ENCODE results near the gene GREB1. TPM values are rescaled to one million over a fixed set of nuclear protein-coding genes. Genes with fewer than 3 reads are reported as not detected.

Gene GREB1
- total RNA-seq, 1 experiment from 2014 or later = 6.2 TPM

DNA sequence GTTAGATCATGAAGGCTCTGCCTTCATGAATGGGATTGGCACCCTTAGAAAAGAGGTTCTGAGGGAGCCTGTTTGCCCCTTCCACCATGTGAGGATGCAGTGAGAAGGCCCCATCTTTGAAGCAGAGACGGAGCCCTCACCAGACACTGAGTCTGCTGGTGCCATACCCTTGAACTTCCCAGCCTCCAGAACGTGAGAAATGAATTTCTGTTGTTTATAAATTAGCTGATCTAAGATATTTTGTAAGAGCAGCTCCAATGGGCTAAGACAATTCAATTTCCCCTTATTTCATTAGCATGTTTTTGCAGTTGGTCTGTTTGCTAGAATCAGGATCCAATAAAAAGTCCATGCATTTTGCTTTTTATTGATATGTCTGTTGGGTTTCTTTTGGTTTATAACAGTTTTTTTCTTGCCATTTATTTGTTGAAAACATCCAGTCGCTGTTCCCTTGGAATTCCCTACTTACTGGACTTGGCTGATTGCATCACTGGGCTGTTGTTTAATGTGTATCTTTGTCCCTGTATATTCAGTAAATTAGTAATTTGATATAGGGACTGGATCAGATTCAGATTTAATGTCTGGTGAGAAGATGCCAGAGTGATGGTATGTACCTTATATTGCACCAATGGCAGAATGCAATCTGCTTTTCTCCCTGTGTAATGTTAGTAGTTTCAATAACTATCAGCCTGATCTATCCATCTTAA lies 24.0 kb upstream of the GREB1 start:
- Histone ChIP-seq H3K4me1 (ENCODE audit: control insufficient read depth in 1 of 2, insufficient read depth in 2 of 2, low read length in 2 of 2) (peaks cover 7 to 12% of the 10 kb centered on the region in 2 experiments; a peak in 3 of 4 replicates), H3K9me3 (ENCODE audit: control insufficient read depth in 1 of 2, insufficient read depth in 1 of 2, low read depth in 1 of 2, low read length in 2 of 2) (no peaks in the 10 kb centered on the region), H3K4me2 (ENCODE audit: low read length) (no peak overlapping the region), H4K20me1 (ENCODE audit: insufficient read depth) (no peaks in the 10 kb centered on the region), H3K4me3 (replicated peaks in 1 of 2; ENCODE audit: low read depth in 1 of 2, low read length in 2 of 2) (no peak overlapping the region), H3K27me3 (ENCODE audit: insufficient read depth, low read length) (no peaks in the 10 kb centered on the region), H3K27ac (ENCODE audit: low read depth, low read length) (no peak overlapping the region), H2AFZ (ENCODE audit: low read depth, low read length, poor library complexity, severe bottlenecking) (no peak overlapping the region), H3K36me3 (ENCODE audit: control insufficient read depth in 1 of 2, insufficient read depth in 2 of 2, low read length in 2 of 2) (no peaks in the 10 kb centered on the region), H3K79me2 (ENCODE audit: insufficient read depth, low read length) (no peaks in the 10 kb centered on the region), H3K9me2 (ENCODE audit: insufficient read depth) (no peaks in the 10 kb centered on the region), H3K9ac (ENCODE audit: low read length) (no peak overlapping the region)
- intact Hi-C loops (cut with micrococcal nuclease) = no loop called here
- ATAC-seq = no peak
- CTCF ChIA-PET = no interaction called here
- no peak for TF ChIP-seq EGR1 (IDR thresholded peaks at IDR 0.05; ENCODE audit: low read depth)
- TF ChIP-seq CEBPB (IDR thresholded peaks at IDR 0.05; ENCODE audit: low read depth) = no peak
- TF ChIP-seq ELF1 (IDR thresholded peaks at IDR 0.05; ENCODE audit: borderline replicate concordance, low read depth) = no peak
- TF ChIP-seq POLR2AphosphoS5 (IDR thresholded peaks at IDR 0.05; ENCODE audit: low read depth, low read length) = no peak
- no peak for DNase-seq (ENCODE audit: low read depth, low spot score)
- RAD21 ChIA-PET (ENCODE audit: low non-redundant PET in 1 of 2, low total read pairs in 2 of 2, uncharacterized antibody in 2 of 2, unreplicated experiment in 2 of 2) = no interaction called here
- no TSS peak for BruUV-seq (replicated peaks)
- POLR2A ChIA-PET = no interaction called here

DNA sequence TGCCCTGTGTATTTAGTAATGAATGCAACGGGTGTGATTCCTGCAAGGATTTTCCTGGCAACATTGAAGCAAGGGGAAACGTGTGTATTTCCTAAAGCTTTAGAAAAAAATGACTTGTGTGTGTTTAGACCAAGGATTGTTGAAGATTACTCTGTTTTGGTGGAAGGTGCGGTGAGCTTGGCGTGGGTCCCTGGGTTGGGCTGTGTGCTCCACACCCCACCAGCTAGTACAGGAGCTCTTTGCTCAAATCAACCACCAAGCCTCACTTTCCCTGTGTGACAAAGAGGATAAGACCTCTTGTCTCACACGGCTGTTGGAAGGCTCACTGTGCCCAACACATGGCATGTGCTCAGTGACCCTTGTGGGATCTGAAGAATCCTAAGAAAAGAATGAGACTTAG lies 21.4 kb upstream of the GREB1 start:
- TF ChIP-seq REST (IDR thresholded peaks at IDR 0.05; ENCODE audit: low read depth) (no peak), EZH2 (IDR thresholded peaks at IDR 0.05) (no peak), ZNF274 (IDR thresholded peaks at IDR 0.05; ENCODE audit: low read depth, low read length) (no peak), POLR2AphosphoS5 (IDR thresholded peaks at IDR 0.05; ENCODE audit: low read depth, low read length) (no peak), POLR2A (IDR thresholded peaks at IDR 0.05; ENCODE audit: borderline replicate concordance, extremely low read depth, insufficient read depth, insufficient read length) (no peak), EGR1 (IDR thresholded peaks at IDR 0.05; ENCODE audit: low read depth) (no peak), YY1 (IDR thresholded peaks at IDR 0.05; ENCODE audit: extremely low read depth, insufficient replicate concordance, low read depth, low read length) (no peak), TCF7L2 (IDR thresholded peaks at IDR 0.05; ENCODE audit: borderline replicate concordance, extremely low read depth, insufficient read depth, insufficient read length) (no peak), JUND (IDR thresholded peaks at IDR 0.05) (no peak), CTCF (IDR thresholded peaks at IDR 0.05 in 2 of 3, conservative IDR thresholded peaks at IDR 0.05 in 1 of 3; ENCODE audit: borderline replicate concordance in 1 of 3, insufficient read depth in 1 of 3, low read depth in 2 of 3, low read length in 2 of 3) (no peak), ELF1 (IDR thresholded peaks at IDR 0.05; ENCODE audit: borderline replicate concordance, low read depth) (no peak), SIN3A (IDR thresholded peaks at IDR 0.05; ENCODE audit: low read depth) (no peak), SRF (IDR thresholded peaks at IDR 0.05; ENCODE audit: low read depth) (no peak), ZFX (IDR thresholded peaks at IDR 0.05) (no peak)
- no peaks in the 10 kb centered on the region for H3K36me3 ChIP-seq (ENCODE audit: control insufficient read depth in 1 of 2, insufficient read depth in 2 of 2, low read length in 2 of 2)
- H3K4me1 ChIP-seq (ENCODE audit: control insufficient read depth in 1 of 2, insufficient read depth in 2 of 2, low read length in 2 of 2) = no peaks in the 10 kb centered on the region
- no peaks in the 10 kb centered on the region for H3K9me2 ChIP-seq (ENCODE audit: insufficient read depth)
- POLR2A ChIA-PET = no interaction called here
- H3K9me3 ChIP-seq (ENCODE audit: control insufficient read depth in 1 of 2, insufficient read depth in 1 of 2, low read depth in 1 of 2, low read length in 2 of 2) = no peaks in the 10 kb centered on the region
- no peak overlapping the region for H3K9ac ChIP-seq (ENCODE audit: low read length)
- H3K27ac ChIP-seq (ENCODE audit: low read depth, low read length) = no peak overlapping the region
- no peak for ATAC-seq
- DNase-seq (ENCODE audit: low read depth, low spot score) = no peak
- no peak overlapping the region for H2AFZ ChIP-seq (ENCODE audit: low read depth, low read length, poor library complexity, severe bottlenecking)
- RAD21 ChIA-PET (ENCODE audit: low non-redundant PET in 1 of 2, low total read pairs in 2 of 2, uncharacterized antibody in 2 of 2, unreplicated experiment in 2 of 2) = no interaction called here
- CTCF ChIA-PET = no interaction called here
- no TSS peak for BruUV-seq (replicated peaks)
- intact Hi-C loops (cut with micrococcal nuclease) = no loop called here
- H3K4me2 ChIP-seq (ENCODE audit: low read length) = no peak overlapping the region
- no peaks in the 10 kb centered on the region for H3K79me2 ChIP-seq (ENCODE audit: insufficient read depth, low read length)
- no peaks in the 10 kb centered on the region for H3K27me3 ChIP-seq (ENCODE audit: insufficient read depth, low read length)
- no peaks in the 10 kb centered on the region for H4K20me1 ChIP-seq (ENCODE audit: insufficient read depth)
- H3K4me3 ChIP-seq (replicated peaks in 1 of 2; ENCODE audit: low read depth in 1 of 2, low read length in 2 of 2) = no peak overlapping the region
